ENCODE measurements around the gene ZNF649. TPM values are rescaled to one million over a fixed set of nuclear protein-coding genes. Genes with fewer than 3 reads are reported as not detected.
"Not testable (repeated sequence)": the region's sequence is repeated elsewhere in the genome, so short reads cannot be mapped to it uniquely, and the experiment has no call there.

ZNF649 gene
- total and polyA plus RNA-seq, 10 donors: 3.4 to 19.7 (median 14.0) TPM

DNA sequence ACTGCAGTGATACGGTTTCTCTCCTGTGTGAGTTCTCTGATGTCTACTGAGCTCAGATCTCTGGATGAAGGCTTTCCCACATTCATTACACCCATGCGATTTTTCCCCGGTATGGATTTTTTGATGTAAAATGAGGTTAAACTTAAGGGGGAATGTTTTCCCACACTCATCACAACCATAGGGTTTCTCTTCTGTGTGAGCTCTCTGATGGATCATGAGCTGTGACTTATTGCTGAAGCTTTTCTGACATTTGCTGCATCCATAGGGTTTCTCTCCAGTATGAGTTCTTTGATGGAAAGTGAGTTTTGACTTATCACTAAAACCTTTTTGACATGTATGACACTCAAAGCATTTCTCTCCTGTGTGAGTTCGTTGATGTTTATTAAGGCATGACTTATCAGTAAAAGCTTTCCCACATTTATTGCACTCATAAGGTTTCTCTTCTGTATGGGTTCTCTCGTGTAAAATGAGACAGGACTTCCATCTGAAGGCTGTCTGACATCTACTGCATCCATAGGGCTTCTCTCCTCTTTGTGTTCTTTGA is 10.6 kb upstream of the ZNF649 start:
- Histone ChIP-seq H3K4me1 (no peaks in the 10 kb centered on the region), H3K27me3 (replicated peaks in 1 of 7) (peaks cover 0 to under 1% (median 0%) of the 10 kb centered on the region in 7 donors), H3K9me3 (peaks cover 34 to 100% (median 99%) of the 10 kb centered on the region in 8 donors), H3K27ac (no peak overlapping the region), H3K4me3 (no peak overlapping the region), H3K36me3 (no peaks in the 10 kb centered on the region)
- TF ChIP-seq POLR2A (IDR thresholded peaks at IDR 0.05) (no peak), POLR2AphosphoS5 (IDR thresholded peaks at IDR 0.05) (no peak)
- intact Hi-C loops (cut with DNase I; ENCODE audit: low total_unique reads): no loop called here
- DNase-seq: no peak
- WGBS, 5 donors: 69 to 84% (median 80%) methylated on average over 5 of the region's 5 CpGs

DNA sequence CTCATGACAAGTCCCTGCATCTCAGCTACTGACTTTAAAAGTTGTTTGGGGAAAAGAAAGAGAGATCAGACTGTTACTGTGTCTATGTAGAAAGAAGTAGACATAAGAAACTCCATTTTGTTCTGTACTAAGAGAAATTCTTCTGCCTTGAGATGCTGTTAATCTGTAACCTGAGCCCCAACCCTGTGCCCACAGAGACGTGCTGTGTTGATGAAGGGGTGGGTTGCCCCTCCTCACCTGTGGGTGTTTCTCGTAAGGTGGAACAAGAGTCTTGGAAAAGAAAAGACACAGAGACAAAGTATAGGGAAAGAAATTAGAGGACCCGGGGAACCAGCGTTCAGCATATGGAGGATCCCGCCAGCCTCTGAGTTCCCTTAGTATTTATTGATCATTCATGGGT is 3.2 kb upstream of the ZNF649 start:
- DNase-seq; H3K27ac ChIP-seq; H3K36me3 ChIP-seq; H3K4me3 ChIP-seq; intact Hi-C loops (cut with DNase I; ENCODE audit: low total_unique reads): not testable (repeated sequence)
- Histone ChIP-seq H3K9me3 (peaks cover 0 to 86% (median 66%) of the 10 kb centered on the region in 8 donors), H3K27me3 (replicated peaks in 1 of 7) (peaks cover 0 to 40% (median 0%) of the 10 kb centered on the region in 7 donors), H3K4me1 (peaks cover 7 to 14% (median 12%) of the 10 kb centered on the region in 6 donors)
- WGBS, 5 donors: 32 to 42% (median 37%) methylated on average over 5 of the region's 5 CpGs

DNA sequence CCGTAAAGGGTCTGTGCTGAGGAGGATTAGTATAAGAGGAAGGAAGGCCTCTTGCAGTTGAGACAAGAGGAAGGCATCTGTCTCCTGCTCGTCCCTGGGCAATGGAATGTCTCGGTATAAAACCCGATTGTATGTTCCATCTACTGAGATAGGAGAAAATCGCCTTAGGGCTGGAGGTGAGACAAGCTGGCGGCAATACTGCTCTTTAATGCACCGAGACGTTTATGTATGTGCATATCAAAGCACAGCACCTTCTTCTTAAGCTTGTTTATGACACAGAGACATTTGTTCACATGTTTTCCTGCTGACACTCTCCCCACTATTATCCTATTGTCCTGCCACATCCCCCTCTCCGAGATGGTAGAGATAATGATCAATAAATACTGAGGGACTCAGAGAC is 1.3 kb upstream of the ZNF649 start:
- H3K4me1 ChIP-seq: peaks cover 9 to 17% (median 13%) of the 10 kb centered on the region in 6 donors
- DNase-seq; H3K27ac ChIP-seq; H3K4me3 ChIP-seq; intact Hi-C loops (cut with DNase I; ENCODE audit: low total_unique reads): not testable (repeated sequence)
- peaks cover 0 to 21% (median 8%) of the 10 kb centered on the region in 6 donors for H3K36me3 ChIP-seq
- H3K27me3 ChIP-seq (replicated peaks in 1 of 7): peaks cover 0 to 40% (median 0%) of the 10 kb centered on the region in 7 donors
- H3K9me3 ChIP-seq: peaks cover 0 to 86% (median 66%) of the 10 kb centered on the region in 8 donors
- 48 to 57% (median 55%) methylated on average over 9 of the region's 9 CpGs for WGBS, 5 donors

DNA sequence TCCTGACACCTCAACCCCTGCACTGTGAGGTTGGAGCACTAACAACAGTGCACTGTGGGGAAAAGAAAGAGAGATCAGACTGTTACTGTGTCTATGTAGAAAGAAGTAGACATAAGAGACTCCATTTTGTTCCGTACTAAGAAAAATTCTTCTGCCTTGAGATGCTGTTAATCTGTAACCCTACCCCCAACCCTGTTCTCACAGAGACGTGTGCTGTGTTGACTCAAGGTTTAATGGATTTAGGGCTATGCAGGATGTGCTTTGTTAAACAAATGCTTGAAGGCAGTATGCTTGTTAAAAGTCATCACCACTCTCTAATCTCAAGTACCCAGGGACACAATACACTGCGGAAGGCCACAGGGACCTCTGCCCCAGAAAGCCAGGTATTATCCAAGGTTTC is 822 bp upstream of the ZNF649 start:
- peaks cover 0 to 86% (median 66%) of the 10 kb centered on the region in 8 donors for H3K9me3 ChIP-seq
- H3K4me3 ChIP-seq; H3K27ac ChIP-seq; intact Hi-C loops (cut with DNase I; ENCODE audit: low total_unique reads); DNase-seq: not testable (repeated sequence)
- WGBS, 5 donors: 90 to 95% (median 93%) methylated on average over 3 of the region's 3 CpGs
- peaks cover 0 to 40% (median 0%) of the 10 kb centered on the region in 7 donors for H3K27me3 ChIP-seq (replicated peaks in 1 of 7)
- peaks cover 0 to 26% (median 10%) of the 10 kb centered on the region in 6 donors for H3K36me3 ChIP-seq
- H3K4me1 ChIP-seq: peaks cover 9 to 19% (median 13%) of the 10 kb centered on the region in 6 donors

DNA sequence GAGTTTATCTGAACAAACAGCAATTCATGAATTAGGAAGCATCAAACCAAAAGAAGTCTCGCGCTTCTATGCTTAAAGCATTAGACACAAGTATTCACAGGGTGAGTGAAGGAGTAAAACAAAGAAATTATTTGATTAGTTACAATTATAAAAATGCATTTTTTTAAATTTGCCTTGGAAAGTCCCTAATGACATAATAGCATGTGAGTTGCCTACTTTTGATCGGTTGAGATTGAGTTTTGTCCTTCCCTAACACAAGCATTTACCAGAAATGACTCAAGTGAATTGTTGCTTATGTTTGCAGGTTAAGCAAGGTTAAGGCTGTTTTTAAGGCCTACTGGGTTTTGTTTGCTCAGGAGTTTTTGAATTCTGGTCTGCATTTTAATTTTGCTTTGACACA is 389 bp upstream of the ZNF649 start:
- Histone ChIP-seq H3K27ac (peak overlapping the region in 5 of 8 donors; percentile 83 to 88 (median 86)), H3K9me3 (peaks cover 0 to 86% (median 68%) of the 10 kb centered on the region in 8 donors), H3K36me3 (peaks cover 0 to 30% (median 15%) of the 10 kb centered on the region in 6 donors), H3K27me3 (replicated peaks in 1 of 7) (peaks cover 0 to 38% (median 0%) of the 10 kb centered on the region in 7 donors), H3K4me1 (peaks cover 9 to 19% (median 13%) of the 10 kb centered on the region in 6 donors), H3K4me3 (peak overlapping the region in 6 of 8 donors; percentile 63 to 82 (median 72))
- TF ChIP-seq POLR2A (IDR thresholded peaks at IDR 0.05) (no peak), POLR2AphosphoS5 (IDR thresholded peaks at IDR 0.05) (no peak)
- TF ChIP-seq, protein P1, sequence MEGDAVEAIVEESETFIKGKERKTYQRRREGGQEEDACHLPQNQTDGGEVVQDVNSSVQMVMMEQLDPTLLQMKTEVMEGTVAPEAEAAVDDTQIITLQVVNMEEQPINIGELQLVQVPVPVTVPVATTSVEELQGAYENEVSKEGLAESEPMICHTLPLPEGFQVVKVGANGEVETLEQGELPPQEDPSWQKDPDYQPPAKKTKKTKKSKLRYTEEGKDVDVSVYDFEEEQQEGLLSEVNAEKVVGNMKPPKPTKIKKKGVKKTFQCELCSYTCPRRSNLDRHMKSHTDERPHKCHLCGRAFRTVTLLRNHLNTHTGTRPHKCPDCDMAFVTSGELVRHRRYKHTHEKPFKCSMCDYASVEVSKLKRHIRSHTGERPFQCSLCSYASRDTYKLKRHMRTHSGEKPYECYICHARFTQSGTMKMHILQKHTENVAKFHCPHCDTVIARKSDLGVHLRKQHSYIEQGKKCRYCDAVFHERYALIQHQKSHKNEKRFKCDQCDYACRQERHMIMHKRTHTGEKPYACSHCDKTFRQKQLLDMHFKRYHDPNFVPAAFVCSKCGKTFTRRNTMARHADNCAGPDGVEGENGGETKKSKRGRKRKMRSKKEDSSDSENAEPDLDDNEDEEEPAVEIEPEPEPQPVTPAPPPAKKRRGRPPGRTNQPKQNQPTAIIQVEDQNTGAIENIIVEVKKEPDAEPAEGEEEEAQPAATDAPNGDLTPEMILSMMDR (IDR thresholded peaks at IDR 0.05 in 8 of 11, conservative IDR thresholded peaks at IDR 0.05 in 3 of 11): no peak
- no peak for DNase-seq
- 52 to 62% (median 58%) methylated on average over 3 of the region's 3 CpGs for WGBS, 5 donors
- intact Hi-C loops (cut with DNase I; ENCODE audit: low total_unique reads): no loop called here

DNA sequence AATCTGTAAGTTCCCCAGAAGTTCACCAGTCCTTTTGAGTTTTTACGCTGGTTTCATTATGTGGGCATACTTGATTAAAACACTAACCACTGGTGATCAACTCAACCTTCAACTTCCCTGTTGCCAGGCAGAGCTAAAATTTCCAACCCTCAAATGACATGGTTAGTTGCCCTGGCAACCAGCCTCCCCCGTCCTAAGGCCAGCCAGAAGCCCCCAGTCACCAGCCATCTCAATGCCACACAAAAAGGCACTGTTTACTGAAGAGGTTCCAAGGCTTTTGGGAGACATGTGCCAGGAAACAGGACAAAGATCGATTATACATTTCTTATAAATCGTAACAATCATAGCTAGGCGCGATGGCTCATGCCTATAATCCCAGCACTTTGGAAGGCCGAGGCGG is 1.6 kb downstream of the ZNF649 start:
- 78 to 89% (median 89%) methylated on average over 8 of the region's 8 CpGs for WGBS, 5 donors
- H3K36me3 ChIP-seq: peaks cover 10 to 50% (median 35%) of the 10 kb centered on the region in 6 donors
- intact Hi-C loops (cut with DNase I; ENCODE audit: low total_unique reads): no loop called here
- TF ChIP-seq, protein P1 (IDR thresholded peaks at IDR 0.05 in 8 of 11, conservative IDR thresholded peaks at IDR 0.05 in 3 of 11): no peak
- TF ChIP-seq POLR2AphosphoS5 (IDR thresholded peaks at IDR 0.05) (no peak), POLR2A (IDR thresholded peaks at IDR 0.05) (no peak)
- H3K9me3 ChIP-seq: peaks cover 0 to 88% (median 74%) of the 10 kb centered on the region in 8 donors
- H3K27ac ChIP-seq: no peak overlapping the region
- no peak for DNase-seq
- peaks cover 9 to 19% (median 13%) of the 10 kb centered on the region in 6 donors for H3K4me1 ChIP-seq
- peaks cover 0 to 20% (median 0%) of the 10 kb centered on the region in 7 donors for H3K27me3 ChIP-seq (replicated peaks in 1 of 7)
- H3K4me3 ChIP-seq: peak overlapping the region in 5 of 8 donors; percentile 63 to 82 (median 74)
